Lung (tissue), 12 donors: Measurements from ENCODE around the gene OGFOD3. TPM values are rescaled to one million over a fixed set of nuclear protein-coding genes. Genes with fewer than 3 reads are reported as not detected.

Experiments used
- ATAC-seq: fragments of 200-7000 bp; cut with Tn5 transposase; one replicate; pipeline ENCODE4 v1.9.1; 2020; ENCODE audit warnings: moderate number of reproducible peaks; ENCODE audit not compliant: insufficient read depth, low FRiP score
- DNase-seq, 3 donors: peaks; one replicate each; pipeline ENCODE4 v3.0.0-alpha.2; 2013 to 2017
- H3K27ac ChIP-seq, 2 donors: one replicate each; pipeline ENCODE4 v1.5.1; 2013; ENCODE audit warnings: mild to moderate bottlenecking in 2 of 2, moderate library complexity in 2 of 2, control low read depth in 1 of 2, inconsistent platforms in 1 of 2, low read depth in 1 of 2, low read length in 1 of 2
- H3K27me3 ChIP-seq, 3 donors: one replicate each; pipeline ENCODE4 v1.5.1; 2013; ENCODE audit warnings: low read length in 2 of 3; ENCODE audit not compliant: control insufficient read depth in 3 of 3, insufficient read depth in 3 of 3
- H3K36me3 ChIP-seq, 4 donors: one replicate each; pipeline ENCODE4 v1.5.1; 2013; ENCODE audit warnings: low read length in 4 of 4, mild to moderate bottlenecking in 1 of 4, moderate library complexity in 1 of 4; ENCODE audit not compliant: control insufficient read depth in 4 of 4, insufficient read depth in 4 of 4
- H3K4me1 ChIP-seq, 5 donors: one replicate each; pipeline ENCODE4 v1.5.1; 2013; ENCODE audit warnings: low read length in 5 of 5, mild to moderate bottlenecking in 2 of 5, moderate library complexity in 1 of 5; ENCODE audit not compliant: control insufficient read depth in 5 of 5, insufficient read depth in 5 of 5
- H3K4me3 ChIP-seq: one replicate; pipeline ENCODE4 v1.5.1; 2013; ENCODE audit warnings: mild to moderate bottlenecking, control low read depth, moderate library complexity
- H3K9ac ChIP-seq, 2 donors: one replicate each; pipeline ENCODE4 v1.5.1; 2013; ENCODE audit warnings: low read length in 2 of 2, control low read depth in 1 of 2; ENCODE audit not compliant: insufficient read depth in 1 of 2
- H3K9me3 ChIP-seq, 4 donors: one replicate each; pipeline ENCODE4 v1.5.1; 2013; ENCODE audit warnings: low read length in 3 of 4, mild to moderate bottlenecking in 1 of 4, moderate library complexity in 1 of 4; ENCODE audit not compliant: control insufficient read depth in 4 of 4, insufficient read depth in 3 of 4
- WGBS, 2 donors: extraction: QIAGEN DNeasy Blood & Tissue Kit; methylation state at CpG; one replicate each; pipeline ENCODE4 v1.1.7; 2013; 5-methylcytosine and 5-hydroxymethylcytosine counted together
- polyA plus RNA-seq, 2 donors: library from polyadenylated mRNA; stranded (reverse); fragments of 200-250 nt; gene quantifications; one replicate each; pipeline ENCODE4 v1.2.1, GENCODE V29; 2013
- total RNA-seq, 2 donors: library from RNA; depleted of rRNA in 1 of 2; stranded (reverse); fragments of >200 nt in 1 of 2; gene quantifications; one replicate each; pipeline ENCODE4 v1.2.1, GENCODE V29; 2014 to 2021
- TF ChIP-seq, protein P1 (sequence below): IDR thresholded peaks from 2 replicates; pipeline ENCODE4 v1.5.1; 2012; ENCODE audit warnings: mild to moderate bottlenecking; ENCODE audit errors: control extremely low read depth, extremely low read depth
- donor health status: control.
- donor health status: control.
- donor health status: Bipolar disorder and iron deficiency.
- donor health status: healthy.
- donor health status: DM: yes; HTN: yes; CAD: no.

The OGFOD3 gene
- total and polyA plus RNA-seq, 4 donors, result 20.6 to 41.6 (median 29.8) TPM

DNA sequence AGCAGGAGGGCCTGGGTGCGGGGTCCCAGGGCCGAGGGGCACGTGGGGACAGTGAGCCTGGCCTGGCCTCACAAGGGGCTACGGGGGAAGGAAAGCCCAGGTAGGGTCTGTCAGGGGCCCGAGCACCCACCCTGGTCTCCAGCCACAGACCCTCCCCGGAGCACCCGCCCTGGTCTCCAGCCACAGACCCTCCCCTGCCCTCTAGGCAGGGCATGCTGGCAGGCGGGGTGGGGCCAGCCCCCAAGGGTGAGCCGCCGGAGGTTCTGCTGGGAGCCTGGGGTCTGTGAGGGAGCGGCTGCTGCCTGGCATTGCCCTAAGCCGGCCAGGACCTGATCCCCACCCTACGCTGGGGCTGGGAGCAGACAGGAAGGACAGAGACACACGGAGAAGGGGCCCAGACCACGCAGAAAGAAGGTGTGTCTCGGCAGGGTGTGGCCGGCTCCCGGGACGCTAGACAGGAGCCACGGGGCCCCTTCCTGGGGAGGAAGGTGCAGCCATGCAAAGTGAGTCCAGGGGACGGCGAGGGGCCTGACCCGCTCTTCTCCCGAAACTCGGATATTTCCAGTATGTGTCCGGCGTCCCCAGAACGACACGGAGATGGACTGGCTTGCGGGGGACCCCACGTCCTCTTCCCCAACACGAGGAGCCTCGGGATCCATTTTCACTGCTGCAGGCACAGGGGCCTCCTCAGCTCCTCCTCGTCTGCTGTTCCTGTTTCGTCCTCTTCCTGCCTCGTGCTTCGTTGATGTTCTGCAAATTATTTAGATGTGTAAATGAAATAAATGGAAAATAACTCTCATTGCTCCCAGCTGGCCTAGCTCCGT is 31.3 kb downstream of the OGFOD3 start:
- 43 to 50% methylated on average over 38 of the region's 38 CpGs for WGBS, 2 donors
- peaks cover 0 to 8% (median 0%) of the 10 kb centered on the region in 4 donors for H3K36me3 ChIP-seq
- no peaks in the 10 kb centered on the region for H3K27me3 ChIP-seq
- no peak for ATAC-seq
- H3K4me3 ChIP-seq, result no peak overlapping the region
- TF ChIP-seq, protein P1, sequence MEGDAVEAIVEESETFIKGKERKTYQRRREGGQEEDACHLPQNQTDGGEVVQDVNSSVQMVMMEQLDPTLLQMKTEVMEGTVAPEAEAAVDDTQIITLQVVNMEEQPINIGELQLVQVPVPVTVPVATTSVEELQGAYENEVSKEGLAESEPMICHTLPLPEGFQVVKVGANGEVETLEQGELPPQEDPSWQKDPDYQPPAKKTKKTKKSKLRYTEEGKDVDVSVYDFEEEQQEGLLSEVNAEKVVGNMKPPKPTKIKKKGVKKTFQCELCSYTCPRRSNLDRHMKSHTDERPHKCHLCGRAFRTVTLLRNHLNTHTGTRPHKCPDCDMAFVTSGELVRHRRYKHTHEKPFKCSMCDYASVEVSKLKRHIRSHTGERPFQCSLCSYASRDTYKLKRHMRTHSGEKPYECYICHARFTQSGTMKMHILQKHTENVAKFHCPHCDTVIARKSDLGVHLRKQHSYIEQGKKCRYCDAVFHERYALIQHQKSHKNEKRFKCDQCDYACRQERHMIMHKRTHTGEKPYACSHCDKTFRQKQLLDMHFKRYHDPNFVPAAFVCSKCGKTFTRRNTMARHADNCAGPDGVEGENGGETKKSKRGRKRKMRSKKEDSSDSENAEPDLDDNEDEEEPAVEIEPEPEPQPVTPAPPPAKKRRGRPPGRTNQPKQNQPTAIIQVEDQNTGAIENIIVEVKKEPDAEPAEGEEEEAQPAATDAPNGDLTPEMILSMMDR, result no peak
- H3K9me3 ChIP-seq, result no peaks in the 10 kb centered on the region
- no peak overlapping the region for H3K9ac ChIP-seq
- H3K4me1 ChIP-seq, result peaks cover 0 to 23% (median 5%) of the 10 kb centered on the region in 5 donors
- DNase-seq, result no peak
- no peak overlapping the region for H3K27ac ChIP-seq

DNA sequence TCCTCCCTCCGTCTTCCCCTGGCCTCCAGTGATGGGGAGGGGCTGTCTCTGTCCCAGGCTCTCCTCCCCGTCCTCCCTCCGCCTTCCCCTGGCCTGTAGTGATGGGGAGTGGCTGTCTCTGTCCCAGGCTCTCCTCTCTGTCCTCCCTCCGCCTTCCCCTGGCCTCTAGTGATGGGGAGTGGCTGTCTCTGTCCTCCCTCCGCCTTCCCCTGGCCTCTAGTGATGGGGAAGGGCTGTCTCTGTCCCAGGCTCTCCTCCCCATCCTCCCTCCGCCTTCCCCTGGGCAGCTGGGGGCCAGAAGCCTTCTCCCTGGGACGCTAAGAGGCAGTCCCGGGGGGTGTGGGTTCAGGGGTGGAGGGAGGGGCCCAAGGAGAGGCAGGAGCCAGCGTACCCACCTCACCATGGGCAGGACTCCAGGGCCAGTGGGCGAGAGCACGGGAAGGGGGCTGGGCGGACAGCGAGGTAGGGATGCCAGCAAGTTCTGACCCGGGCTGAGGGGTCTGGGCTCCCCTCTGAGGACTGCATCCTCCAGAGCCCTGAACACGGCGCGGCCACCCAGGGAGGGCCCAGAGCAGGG is 32.0 kb downstream of the OGFOD3 start:
- Histone ChIP-seq H3K4me1 (peaks cover under 1 to 23% (median 5%) of the 10 kb centered on the region in 5 donors), H3K27ac (no peak overlapping the region), H3K4me3 (no peak overlapping the region), H3K27me3 (peaks cover 0 to 3% (median 0%) of the 10 kb centered on the region in 3 donors), H3K9ac (no peak overlapping the region), H3K9me3 (no peaks in the 10 kb centered on the region), H3K36me3 (peaks cover 0 to 2% (median 0%) of the 10 kb centered on the region in 4 donors)
- no peak for ATAC-seq
- peak in 2 of 3 donors; percentile 63 to 67 for DNase-seq
- WGBS, 2 donors, result 48 to 65% methylated on average over 17 of the region's 17 CpGs
- TF ChIP-seq, protein P1, result no peak

DNA sequence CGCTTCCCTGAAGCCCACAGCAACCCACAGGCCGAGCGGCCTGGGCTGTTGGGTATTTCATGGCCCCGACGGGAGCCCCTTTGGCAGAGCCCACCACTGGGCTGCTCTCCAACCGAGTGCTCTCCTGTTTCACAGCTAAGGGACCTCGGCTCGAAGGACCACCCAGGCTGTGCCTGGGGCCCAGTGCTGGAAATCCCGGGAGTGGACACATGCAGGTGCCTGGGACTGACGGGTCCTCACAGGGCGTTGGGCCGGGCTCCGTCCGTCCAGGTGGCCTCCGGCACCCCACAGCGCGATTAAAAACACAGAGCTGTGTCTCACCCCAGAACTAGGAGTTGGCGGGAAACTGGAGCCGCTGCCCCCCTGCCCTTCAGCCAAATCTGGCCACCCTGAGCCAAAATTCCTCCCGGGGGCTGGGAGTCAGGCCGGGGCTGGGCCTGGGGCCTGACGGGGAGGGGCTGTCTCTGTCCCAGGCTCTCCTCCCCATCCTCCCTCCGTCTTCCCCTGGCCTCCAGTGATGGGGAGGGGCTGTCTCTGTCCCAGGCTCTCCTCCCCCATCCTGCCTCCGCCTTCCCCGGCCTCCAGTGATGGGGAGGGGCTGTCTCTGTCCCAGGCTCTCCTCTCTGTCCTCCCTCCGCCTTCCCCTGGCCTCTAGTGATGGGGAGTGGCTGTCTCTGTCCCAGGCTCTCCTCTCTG is 32.7 kb downstream of the OGFOD3 start:
- TF ChIP-seq, protein P1, result no peak
- no peak overlapping the region for H3K27ac ChIP-seq
- no peaks in the 10 kb centered on the region for H3K9me3 ChIP-seq
- ATAC-seq (no peak), DNase-seq (peak; percentile 75 to 80 (median 80))
- H3K4me3 ChIP-seq, result no peak overlapping the region
- peaks cover 2 to 23% (median 5%) of the 10 kb centered on the region in 5 donors for H3K4me1 ChIP-seq
- H3K27me3 ChIP-seq, result peaks cover 0 to 6% (median 5%) of the 10 kb centered on the region in 3 donors
- H3K9ac ChIP-seq, result no peak overlapping the region
- 29 to 34% methylated on average over 25 to 26 of the region's 26 CpGs for WGBS, 2 donors
- peaks cover 0 to 2% (median 0%) of the 10 kb centered on the region in 4 donors for H3K36me3 ChIP-seq
